ENCODE data around the gene CDCP1.

GRCh38 chr3:45067486-45067885, 78.7 kb downstream of the CDCP1 start:
- TF ChIP-seq CTCF (conservative IDR thresholded peaks at IDR 0.05) (no peak), ZFX (IDR thresholded peaks at IDR 0.05) (no peak)
